Measurements from ENCODE around the gene LRRC32.

- no peak for TF ChIP-seq POLR2A (IDR thresholded peaks at IDR 0.05; ENCODE audit: low read length)
- no peak for TF ChIP-seq GATA1 (IDR thresholded peaks at IDR 0.05; ENCODE audit: low read depth, low read length)
Observed at GRCh38 chr11:76661834-76662434, 8.6 kb downstream of the LRRC32 start.

Measured in erythroblast (primary cell).